ACC112 (cell line): ENCODE measurements around the gene CRADD.
A peak's percentile ranks its signal among the peaks of the same experiment; 100 is the strongest.
"Not testable (repeated sequence)": the region's sequence is repeated elsewhere in the genome, so short reads cannot be mapped to it uniquely, and the experiment has no call there.

ENCODE experiments used
- H2AFZ ChIP-seq: fragments of 200-600 bp; sonication (generic); one replicate; pipeline ENCODE4 v1.6.0; 2017; ENCODE audit warnings: antibody characterized with exemption, low read length; ENCODE audit not compliant: unreplicated experiment
- H3K27ac ChIP-seq: fragments of 200-600 bp; sonication (generic); 2 replicates; pipeline ENCODE4 v1.5.1; 2014; ENCODE audit warnings: low read depth, mild to moderate bottlenecking, antibody characterized with exemption, low read length, moderate library complexity
- H3K27me3 ChIP-seq: fragments of 200-600 bp; sonication (generic); 2 replicates; pipeline ENCODE4 v1.6.1; 2014; ENCODE audit warnings: mild to moderate bottlenecking, antibody characterized with exemption, low read length, moderate library complexity, mixed read lengths; ENCODE audit not compliant: insufficient read depth
- H3K36me3 ChIP-seq: fragments of 200-600 bp; sonication (generic); 2 replicates; pipeline ENCODE4 v1.6.1; 2016; ENCODE audit warnings: mild to moderate bottlenecking, antibody characterized with exemption, low read length, moderate library complexity, mixed read lengths; ENCODE audit not compliant: insufficient read depth
- H3K4me1 ChIP-seq: fragments of 200-600 bp; sonication (generic); one replicate; pipeline ENCODE4 v1.6.1; 2016; ENCODE audit warnings: low read length, mixed read lengths; ENCODE audit not compliant: insufficient read depth, unreplicated experiment, control insufficient read depth
- H3K4me3 ChIP-seq: fragments of 200-600 bp; sonication (generic); 2 replicates; pipeline ENCODE4 v1.5.1; 2014; ENCODE audit warnings: mild to moderate bottlenecking, low read depth, low read length
- H3K79me2 ChIP-seq: fragments of 200-600 bp; sonication (generic); one replicate; pipeline ENCODE4 v1.6.0; 2016; ENCODE audit warnings: low read length; ENCODE audit not compliant: control insufficient read depth, unreplicated experiment, insufficient read depth

Gene CRADD

DNA sequence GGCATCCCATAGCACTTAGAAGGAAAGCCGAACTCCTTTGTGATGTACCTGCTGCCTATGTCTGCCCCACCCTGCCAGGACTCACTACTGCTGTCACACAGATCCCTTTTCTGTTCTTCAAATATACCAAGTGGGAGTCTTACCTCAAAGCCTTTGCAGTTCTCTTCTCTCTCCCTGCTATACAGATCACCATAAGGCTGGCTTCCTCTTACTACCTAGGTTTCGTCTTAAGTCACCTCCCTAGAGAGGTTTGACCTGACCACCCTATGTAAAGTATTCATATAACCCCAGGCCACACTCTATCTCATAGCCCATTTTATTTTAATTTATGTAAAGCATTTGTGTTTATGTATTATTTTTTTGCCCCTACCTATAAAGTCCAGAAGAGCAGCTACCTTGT is 117.6 kb downstream of the CRADD start:
- Histone ChIP-seq H3K27me3 (no peaks in the 10 kb centered on the region), H3K4me3 (no peak overlapping the region), H2AFZ (no peak overlapping the region), H3K79me2 (no peaks in the 10 kb centered on the region), H3K36me3 (no peaks in the 10 kb centered on the region), H3K4me1 (peaks cover 33% of the 10 kb centered on the region), H3K27ac (no peak overlapping the region)

DNA sequence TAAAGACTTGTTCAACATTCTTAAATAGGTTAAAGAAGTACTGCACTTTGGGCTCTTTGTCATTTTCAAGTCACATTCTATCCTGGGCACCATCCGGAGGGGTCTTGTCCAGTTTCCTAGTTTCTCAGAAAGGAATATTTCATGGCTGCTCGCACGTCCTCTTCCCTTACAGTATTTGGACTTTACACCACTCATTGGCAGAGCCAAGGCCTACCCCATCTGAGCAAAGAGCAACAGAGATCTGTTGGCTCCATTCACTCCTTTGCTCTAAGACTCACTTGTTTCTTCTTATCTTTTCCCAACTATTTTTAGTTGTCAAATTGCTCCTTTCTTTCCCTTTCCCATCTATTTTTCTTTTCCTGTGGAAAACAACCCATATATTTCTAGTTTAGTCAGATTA is 118.2 kb downstream of the CRADD start:
- Histone ChIP-seq H3K36me3 (no peaks in the 10 kb centered on the region), H3K27ac (no peak overlapping the region), H3K27me3 (no peaks in the 10 kb centered on the region), H3K4me1 (peaks cover 29% of the 10 kb centered on the region), H3K4me3 (no peak overlapping the region), H3K79me2 (no peaks in the 10 kb centered on the region), H2AFZ (no peak overlapping the region)

DNA sequence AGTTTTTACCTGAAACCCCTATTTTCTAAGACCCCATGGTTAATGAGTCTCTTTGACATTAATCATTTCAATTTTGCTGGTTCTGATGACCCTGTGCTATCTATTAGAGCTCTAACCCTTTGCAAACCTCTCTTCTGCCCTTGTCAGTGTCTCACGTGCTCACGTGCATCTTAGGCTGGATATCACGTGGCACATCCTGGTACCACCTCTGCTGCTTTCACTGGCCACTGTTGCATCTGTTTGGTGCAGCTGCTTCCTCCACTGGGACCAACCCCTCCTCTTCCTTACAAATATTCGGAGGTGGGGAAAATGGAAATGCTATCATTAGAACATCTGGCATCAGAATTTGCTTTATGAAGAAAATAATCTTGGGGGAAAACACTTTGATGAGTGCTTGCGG is 119.6 kb downstream of the CRADD start:
- H3K4me3 ChIP-seq: no peak overlapping the region
- no peak overlapping the region for H3K27ac ChIP-seq
- H3K79me2 ChIP-seq: no peaks in the 10 kb centered on the region
- no peaks in the 10 kb centered on the region for H3K36me3 ChIP-seq
- H3K4me1 ChIP-seq: peaks cover 20% of the 10 kb centered on the region
- no peaks in the 10 kb centered on the region for H3K27me3 ChIP-seq
- H2AFZ ChIP-seq: no peak overlapping the region

DNA sequence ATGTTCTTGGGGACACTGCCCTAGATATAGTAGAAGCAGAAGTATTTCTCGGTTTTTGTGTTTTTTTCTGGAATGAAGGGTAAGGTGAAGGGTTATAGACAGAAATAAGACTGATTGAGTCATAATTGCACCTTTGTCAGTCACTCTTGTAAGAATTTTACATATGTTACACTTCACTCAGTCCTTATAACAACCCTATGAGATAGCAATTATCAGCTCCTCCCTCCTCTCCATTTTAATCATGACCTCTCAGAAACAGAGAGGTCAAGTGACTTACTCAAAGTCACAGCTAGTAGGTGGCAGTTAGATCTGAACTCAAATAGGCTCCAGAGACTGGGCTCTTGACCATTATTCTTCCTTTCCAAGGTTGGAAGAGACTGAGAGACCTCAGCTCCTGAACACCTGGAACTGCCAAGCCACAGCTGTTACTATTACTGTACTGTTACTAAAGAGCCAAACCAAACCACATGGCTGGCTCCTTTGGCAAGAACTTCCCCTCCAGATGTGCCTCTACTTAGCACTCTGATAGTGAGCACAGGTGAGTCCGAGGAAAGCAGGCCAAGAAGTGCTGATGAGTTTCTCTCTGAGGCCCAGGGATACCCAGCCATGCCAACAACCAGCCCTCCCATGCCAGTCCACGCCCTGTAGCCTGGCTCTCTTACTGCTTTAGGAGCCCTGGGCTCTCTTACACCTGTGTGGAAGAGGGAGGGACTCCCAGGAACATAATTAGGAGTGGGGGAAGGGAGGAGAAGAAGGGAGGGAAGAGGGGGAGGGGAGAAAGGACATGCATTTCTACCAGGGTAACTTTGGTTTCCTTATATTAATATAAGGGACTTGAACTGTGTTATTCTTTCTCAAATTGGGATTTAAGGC is 121.3 kb downstream of the CRADD start:
- Histone ChIP-seq H3K4me1 (peaks cover 32% of the 10 kb centered on the region), H3K4me3 (no peak overlapping the region), H3K27ac (no peak overlapping the region), H3K27me3 (no peaks in the 10 kb centered on the region), H3K79me2 (no peaks in the 10 kb centered on the region), H3K36me3 (no peaks in the 10 kb centered on the region), H2AFZ (no peak overlapping the region)

DNA sequence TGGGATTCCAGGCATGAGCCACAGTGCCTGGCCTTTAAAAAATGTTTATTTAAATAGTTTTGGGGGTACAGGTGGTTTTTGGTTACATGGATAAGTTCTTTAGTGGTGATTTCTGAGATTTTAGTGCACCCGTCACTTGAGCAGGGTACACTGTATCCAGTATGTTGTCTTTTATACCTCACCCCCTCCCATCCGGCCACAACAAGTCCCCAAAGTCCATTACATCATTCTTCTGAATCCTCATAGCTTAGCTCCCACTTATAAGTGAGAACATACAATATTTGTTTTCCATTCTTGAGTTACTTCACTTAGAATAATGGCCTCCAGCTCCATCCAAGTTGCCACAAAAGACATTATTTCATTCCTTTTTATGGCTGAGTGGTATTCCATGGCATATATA is 124.5 kb downstream of the CRADD start:
- not testable (repeated sequence) for H3K27me3 ChIP-seq, H3K79me2 ChIP-seq, H3K27ac ChIP-seq, H3K4me3 ChIP-seq, H2AFZ ChIP-seq, H3K36me3 ChIP-seq
- peaks cover 48% of the 10 kb centered on the region for H3K4me1 ChIP-seq

DNA sequence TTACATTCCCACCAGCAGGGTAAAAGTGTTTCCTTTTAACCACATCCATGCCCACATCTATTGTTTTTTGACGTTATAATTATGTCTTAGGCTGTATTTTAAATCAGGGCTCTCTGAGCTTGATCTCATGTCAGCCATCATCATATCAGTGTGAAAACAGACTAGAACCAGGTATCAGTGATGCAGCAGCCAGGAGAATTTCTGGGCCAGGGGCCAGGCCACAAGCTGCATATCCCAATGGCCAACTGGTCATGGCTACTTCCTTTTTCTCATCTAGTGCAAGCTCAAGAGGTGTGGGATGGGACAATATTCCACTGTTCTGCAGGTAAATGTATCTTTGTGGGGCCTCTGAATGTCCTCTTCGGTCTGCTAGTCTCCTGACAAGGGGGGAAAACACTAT is 125.1 kb downstream of the CRADD start:
- Histone ChIP-seq H3K27ac (peak overlapping the region; percentile 90), H2AFZ (no peak overlapping the region)

DNA sequence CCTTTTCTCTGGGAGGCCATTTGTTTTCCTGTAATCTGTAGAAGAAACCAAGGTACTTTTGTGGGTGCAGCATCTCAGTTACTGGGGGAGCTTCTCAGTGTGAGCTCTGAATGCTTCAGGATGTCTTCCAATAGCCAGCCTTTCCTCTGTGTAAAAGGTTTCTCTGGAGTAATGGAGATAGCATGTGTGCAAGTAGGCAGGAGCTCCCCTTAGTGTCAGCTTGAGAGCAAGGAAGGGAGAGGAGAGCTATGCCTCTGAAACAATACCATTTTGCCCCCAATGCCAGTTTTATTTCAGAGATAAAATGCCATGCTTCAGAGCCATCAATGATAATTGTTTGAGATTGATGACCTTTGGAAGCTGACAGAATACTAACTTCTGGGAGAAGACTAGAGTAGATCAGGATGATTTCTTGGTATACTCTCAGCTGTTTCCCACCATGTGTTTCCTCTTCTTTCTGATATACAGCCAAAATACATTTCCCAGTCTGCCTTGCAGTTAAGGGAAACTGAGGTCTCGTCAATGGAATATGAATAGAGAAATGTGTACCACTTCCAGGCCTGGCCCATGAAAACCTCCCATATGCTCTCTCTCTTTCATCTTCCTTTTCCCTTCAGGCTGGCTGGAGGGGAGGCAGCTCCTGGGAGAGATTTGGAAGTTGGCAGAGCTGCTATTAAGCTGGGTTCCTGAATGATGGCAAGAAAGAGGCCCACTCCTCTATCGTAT is 125.7 kb downstream of the CRADD start:
- Histone ChIP-seq H3K27me3 (no peaks in the 10 kb centered on the region), H3K79me2 (no peaks in the 10 kb centered on the region), H3K4me3 (peak overlapping the region; percentile 45), H3K27ac (peak overlapping the region; percentile 90), H2AFZ (peak overlapping the region; percentile 98), H3K36me3 (no peaks in the 10 kb centered on the region), H3K4me1 (peaks cover 48% of the 10 kb centered on the region)

More for the DNA sequence above, 125.1 kb downstream of the CRADD start:
- peaks cover 48% of the 10 kb centered on the region for H3K4me1 ChIP-seq
- no peaks in the 10 kb centered on the region for H3K27me3 ChIP-seq
- no peaks in the 10 kb centered on the region for H3K79me2 ChIP-seq
- H3K4me3 ChIP-seq: no peak overlapping the region
- H3K36me3 ChIP-seq: no peaks in the 10 kb centered on the region

DNA sequence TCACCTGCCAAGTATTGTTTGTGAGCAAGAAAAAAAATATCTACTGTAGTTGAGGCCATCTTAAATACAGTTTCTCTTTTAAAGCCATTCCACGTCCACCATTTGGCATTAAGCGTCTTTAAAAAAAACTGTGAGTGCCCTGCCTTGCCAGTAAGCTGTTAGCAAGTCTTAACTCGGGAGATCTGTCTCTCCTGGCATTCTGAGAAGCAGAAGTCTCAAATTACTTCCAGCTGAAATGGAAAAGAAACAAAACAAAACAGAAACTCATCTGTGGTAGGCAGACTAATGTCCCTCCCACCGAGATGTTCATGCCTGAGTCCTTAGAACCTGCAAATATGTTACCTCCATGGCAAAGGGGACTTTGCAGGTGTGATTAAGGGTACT is 126.2 kb downstream of the CRADD start:
- H3K4me3 ChIP-seq: peak overlapping the region; percentile 45
- no peaks in the 10 kb centered on the region for H3K79me2 ChIP-seq
- no peaks in the 10 kb centered on the region for H3K27me3 ChIP-seq
- H3K27ac ChIP-seq: peak overlapping the region; percentile 90
- H3K36me3 ChIP-seq: no peaks in the 10 kb centered on the region
- peak overlapping the region; percentile 98 for H2AFZ ChIP-seq
- H3K4me1 ChIP-seq: peaks cover 43% of the 10 kb centered on the region

DNA sequence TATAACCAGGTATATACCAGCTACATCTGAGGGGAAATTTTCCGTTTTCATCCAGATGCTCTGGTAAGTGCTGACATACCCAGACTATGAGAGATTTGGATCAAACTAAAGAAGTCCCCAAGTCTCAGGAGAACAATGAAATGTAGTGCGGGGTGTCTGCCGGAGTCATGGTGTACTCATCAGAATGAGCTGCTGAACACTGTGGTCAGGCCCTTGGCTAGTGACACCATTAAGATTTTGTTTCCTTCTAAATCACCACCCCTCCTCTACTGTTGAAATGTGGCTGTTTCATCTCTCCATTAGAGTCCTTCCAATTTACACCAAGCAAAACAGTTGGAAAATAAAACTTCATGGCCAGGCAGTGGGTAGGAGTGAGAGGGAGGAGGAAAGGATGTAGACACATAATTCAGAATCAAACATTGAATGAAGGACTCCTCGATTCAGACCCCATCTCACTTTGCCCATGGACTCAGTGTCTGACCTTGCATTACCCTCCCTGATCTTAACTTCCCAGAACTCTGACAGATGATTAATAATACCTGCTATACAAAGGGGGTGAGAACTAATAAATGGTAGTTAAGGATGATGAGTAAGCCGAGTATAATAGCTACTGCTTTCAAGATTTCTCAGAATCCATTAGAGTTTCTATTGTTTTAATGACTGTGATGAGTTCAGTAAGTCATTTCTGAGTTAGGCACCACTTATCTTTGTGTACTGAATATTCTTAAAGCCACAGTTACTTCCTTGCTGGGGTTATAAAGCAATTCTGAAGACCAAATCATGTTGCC is 127.4 kb downstream of the CRADD start:
- peak overlapping the region; percentile 98 for H2AFZ ChIP-seq
- H3K79me2 ChIP-seq: no peaks in the 10 kb centered on the region
- H3K4me1 ChIP-seq: peaks cover 43% of the 10 kb centered on the region
- H3K36me3 ChIP-seq: no peaks in the 10 kb centered on the region
- no peaks in the 10 kb centered on the region for H3K27me3 ChIP-seq
- peak overlapping the region; percentile 33 for H3K4me3 ChIP-seq
- H3K27ac ChIP-seq: peak overlapping the region; percentile 90

DNA sequence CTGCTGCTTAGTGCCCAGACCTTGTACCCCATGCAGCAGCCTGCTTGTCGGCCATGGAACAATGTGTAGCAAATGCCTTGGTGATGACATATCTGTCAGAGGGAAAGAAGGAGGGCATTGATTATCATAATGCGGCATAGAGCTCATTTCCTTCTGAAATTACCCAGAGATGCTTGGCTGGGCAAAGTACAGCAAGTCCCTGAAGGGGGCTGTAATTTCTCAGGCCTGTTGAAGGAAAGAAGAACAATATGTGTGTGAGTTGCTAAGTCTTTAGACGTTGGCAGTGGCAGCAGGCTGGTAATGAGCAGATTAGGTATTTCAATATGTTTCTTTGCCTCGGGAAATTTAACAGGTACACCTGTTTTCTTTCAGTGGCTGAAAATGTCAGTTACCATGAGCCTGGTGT is 128.6 kb downstream of the CRADD start:
- Histone ChIP-seq H2AFZ (no peak overlapping the region), H3K79me2 (no peaks in the 10 kb centered on the region), H3K4me3 (no peak overlapping the region), H3K27ac (peak overlapping the region; percentile 46), H3K4me1 (peaks cover 52% of the 10 kb centered on the region), H3K36me3 (no peaks in the 10 kb centered on the region), H3K27me3 (no peaks in the 10 kb centered on the region)
